Measurements from ENCODE around the gene DIP2B.
"Not testable (repeated sequence)": the region's sequence is repeated elsewhere in the genome, so short reads cannot be mapped to it uniquely, and the experiment has no call there.

Gene DIP2B

GRCh38 chr12:50768391-50768790 is 263.6 kb downstream of the DIP2B start:
- no peaks in the 10 kb centered on the region for H3K27me3 ChIP-seq (ENCODE audit: low read depth, low read length)
- H3K4me3 ChIP-seq (ENCODE audit: low read length): no peak overlapping the region
- no peak overlapping the region for H3K9ac ChIP-seq (ENCODE audit: low read length)
- no peak for TF ChIP-seq CTCF (IDR thresholded peaks at IDR 0.05; ENCODE audit: low read depth, low read length)
- TF ChIP-seq EZH2phosphoT487 (IDR thresholded peaks at IDR 0.05; ENCODE audit: low read depth): no peak
- H4K20me1 ChIP-seq (ENCODE audit: insufficient read depth, low read length): peaks cover 9% of the 10 kb centered on the region
- H3K36me3 ChIP-seq (replicated peaks; ENCODE audit: low read depth, low read length): peaks cover 2% of the 10 kb centered on the region
- no peaks in the 10 kb centered on the region for H3K9me3 ChIP-seq (ENCODE audit: insufficient read depth, low read length)
- H3K4me2 ChIP-seq (ENCODE audit: low read length): no peak overlapping the region
- no peak overlapping the region for H3K27ac ChIP-seq (ENCODE audit: low read length)
- no peak overlapping the region for H2AFZ ChIP-seq (ENCODE audit: low read depth, low read length)
- peaks cover 6% of the 10 kb centered on the region for H3K4me1 ChIP-seq (ENCODE audit: low read length)
- H3K79me2 ChIP-seq (ENCODE audit: low read length): peaks cover 64% of the 10 kb centered on the region

- Histone ChIP-seq H3K79me2 (ENCODE audit: low read length) (peaks cover 61% of the 10 kb centered on the region), H3K4me1 (ENCODE audit: low read length) (peaks cover 10% of the 10 kb centered on the region)
- not testable (repeated sequence) for H3K4me2 ChIP-seq (ENCODE audit: low read length); H4K20me1 ChIP-seq (ENCODE audit: insufficient read depth, low read length); H2AFZ ChIP-seq (ENCODE audit: low read depth, low read length); H3K27ac ChIP-seq (ENCODE audit: low read length); H3K27me3 ChIP-seq (ENCODE audit: low read depth, low read length); H3K4me3 ChIP-seq (ENCODE audit: low read length); H3K9ac ChIP-seq (ENCODE audit: low read length); H3K9me3 ChIP-seq (ENCODE audit: insufficient read depth, low read length); H3K36me3 ChIP-seq (replicated peaks; ENCODE audit: low read depth, low read length)
Measured at GRCh38 chr12:50768813-50769212, 264.0 kb downstream of the DIP2B start.

- Histone ChIP-seq H3K27me3 (ENCODE audit: low read depth, low read length) (no peaks in the 10 kb centered on the region), H3K4me2 (ENCODE audit: low read length) (no peak overlapping the region), H3K36me3 (replicated peaks; ENCODE audit: low read depth, low read length) (peaks cover 2% of the 10 kb centered on the region), H2AFZ (ENCODE audit: low read depth, low read length) (no peak overlapping the region), H3K4me3 (ENCODE audit: low read length) (no peak overlapping the region), H3K27ac (ENCODE audit: low read length) (no peak overlapping the region), H3K4me1 (ENCODE audit: low read length) (peaks cover 14% of the 10 kb centered on the region), H3K79me2 (ENCODE audit: low read length) (peaks cover 53% of the 10 kb centered on the region), H4K20me1 (ENCODE audit: insufficient read depth, low read length) (0 out of 2 replicates have a peak, but pooled peaks cover 5% of the 10 kb centered on the region), H3K9ac (ENCODE audit: low read length) (no peak overlapping the region), H3K9me3 (ENCODE audit: insufficient read depth, low read length) (no peaks in the 10 kb centered on the region)
- TF ChIP-seq CTCF (IDR thresholded peaks at IDR 0.05; ENCODE audit: low read depth, low read length) (no peak), EZH2phosphoT487 (IDR thresholded peaks at IDR 0.05; ENCODE audit: low read depth) (no peak)
Measured at GRCh38 chr12:50771409-50771808, 266.6 kb downstream of the DIP2B start.

DNA sequence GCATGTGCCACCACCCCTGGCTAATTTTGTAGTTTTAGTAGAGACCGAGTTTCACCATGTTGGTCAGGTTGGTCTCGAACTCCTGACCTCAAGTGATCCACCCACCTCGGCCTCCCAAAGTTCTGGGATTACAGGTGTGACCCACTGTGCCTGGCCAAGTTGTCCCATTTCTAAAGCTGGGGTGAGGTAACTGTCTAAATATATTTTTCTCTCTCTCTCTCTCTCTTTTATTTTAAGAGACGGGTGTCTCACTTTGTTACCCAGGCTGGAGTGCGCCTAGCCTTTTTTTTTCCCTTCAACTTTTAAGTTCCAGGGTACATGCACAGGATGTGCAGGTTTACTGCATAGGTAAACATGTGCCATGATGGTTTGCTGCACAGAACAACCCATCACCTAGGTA is 267.7 kb downstream of the DIP2B start:
- H3K4me3 ChIP-seq (ENCODE audit: low read length): no peak overlapping the region
- H3K4me2 ChIP-seq (ENCODE audit: low read length): no peak overlapping the region
- H3K79me2 ChIP-seq (ENCODE audit: low read length): peaks cover 49% of the 10 kb centered on the region
- no peak overlapping the region for H3K27ac ChIP-seq (ENCODE audit: low read length)
- TF ChIP-seq CTCF (IDR thresholded peaks at IDR 0.05; ENCODE audit: low read depth, low read length): no peak
- TF ChIP-seq EZH2phosphoT487 (IDR thresholded peaks at IDR 0.05; ENCODE audit: low read depth): no peak
- H3K36me3 ChIP-seq (replicated peaks; ENCODE audit: low read depth, low read length): peaks cover 2% of the 10 kb centered on the region
- H4K20me1 ChIP-seq (ENCODE audit: insufficient read depth, low read length): no peaks in the 10 kb centered on the region
- no peaks in the 10 kb centered on the region for H3K9me3 ChIP-seq (ENCODE audit: insufficient read depth, low read length)
- H2AFZ ChIP-seq (ENCODE audit: low read depth, low read length): no peak overlapping the region
- H3K9ac ChIP-seq (ENCODE audit: low read length): no peak overlapping the region
- H3K4me1 ChIP-seq (ENCODE audit: low read length): peaks cover 22% of the 10 kb centered on the region
- H3K27me3 ChIP-seq (ENCODE audit: low read depth, low read length): no peaks in the 10 kb centered on the region

DNA sequence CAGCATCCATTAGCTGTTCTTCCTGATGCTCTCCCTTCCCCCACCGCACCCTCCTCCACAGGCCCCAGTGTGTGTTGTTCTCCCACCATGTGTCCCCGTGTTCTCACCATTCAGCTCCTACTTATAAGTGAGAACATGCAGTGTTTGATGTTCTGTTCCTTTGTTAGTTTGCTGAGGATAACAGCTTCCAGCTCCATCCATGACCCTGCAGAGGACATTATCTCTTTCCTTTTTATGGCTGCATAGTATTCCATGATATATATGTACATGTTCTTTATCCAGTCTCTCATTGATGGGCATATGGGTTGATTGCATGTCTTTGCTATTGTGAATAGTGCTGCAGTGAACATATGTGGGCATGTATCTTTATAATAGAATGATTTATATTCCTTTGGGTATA is 268.1 kb downstream of the DIP2B start:
- no peaks in the 10 kb centered on the region for H3K27me3 ChIP-seq (ENCODE audit: low read depth, low read length)
- H3K79me2 ChIP-seq (ENCODE audit: low read length): peaks cover 49% of the 10 kb centered on the region
- H3K9me3 ChIP-seq (ENCODE audit: insufficient read depth, low read length): no peaks in the 10 kb centered on the region
- peaks cover 2% of the 10 kb centered on the region for H3K36me3 ChIP-seq (replicated peaks; ENCODE audit: low read depth, low read length)
- H3K4me3 ChIP-seq (ENCODE audit: low read length): no peak overlapping the region
- no peak overlapping the region for H3K9ac ChIP-seq (ENCODE audit: low read length)
- no peak for TF ChIP-seq CTCF (IDR thresholded peaks at IDR 0.05; ENCODE audit: low read depth, low read length)
- no peak for TF ChIP-seq EZH2phosphoT487 (IDR thresholded peaks at IDR 0.05; ENCODE audit: low read depth)
- H4K20me1 ChIP-seq (ENCODE audit: insufficient read depth, low read length): no peaks in the 10 kb centered on the region
- H2AFZ ChIP-seq (ENCODE audit: low read depth, low read length): no peak overlapping the region
- H3K4me2 ChIP-seq (ENCODE audit: low read length): no peak overlapping the region
- H3K27ac ChIP-seq (ENCODE audit: low read length): no peak overlapping the region
- peaks cover 23% of the 10 kb centered on the region for H3K4me1 ChIP-seq (ENCODE audit: low read length)

Data from OCI-LY3 (cell line).